ENCODE data around the gene GIMAP4. TPM values are rescaled to one million over a fixed set of nuclear protein-coding genes. Genes with fewer than 3 reads are reported as not detected.

GIMAP4 gene
- total and polyA plus RNA-seq, 12 donors, result 19.6 to 52.7 (median 34.2) TPM

GRCh38 chr7:150564566-150564965, 2.6 kb upstream of the GIMAP4 start:
- H3K27me3 ChIP-seq, result no peaks in the 10 kb centered on the region
- H3K36me3 ChIP-seq (replicated peaks in 1 of 2), result no peaks in the 10 kb centered on the region
- no peak for DNase-seq
- no peak overlapping the region for H3K27ac ChIP-seq
- no peaks in the 10 kb centered on the region for H3K9me3 ChIP-seq (replicated peaks in 1 of 3)
- H3K4me1 ChIP-seq (replicated peaks in 1 of 2), result no peaks in the 10 kb centered on the region
- WGBS, 4 donors, result 51 to 74% (median 70%) methylated on average over 3 of the region's 3 CpGs
- TF ChIP-seq, protein P1, sequence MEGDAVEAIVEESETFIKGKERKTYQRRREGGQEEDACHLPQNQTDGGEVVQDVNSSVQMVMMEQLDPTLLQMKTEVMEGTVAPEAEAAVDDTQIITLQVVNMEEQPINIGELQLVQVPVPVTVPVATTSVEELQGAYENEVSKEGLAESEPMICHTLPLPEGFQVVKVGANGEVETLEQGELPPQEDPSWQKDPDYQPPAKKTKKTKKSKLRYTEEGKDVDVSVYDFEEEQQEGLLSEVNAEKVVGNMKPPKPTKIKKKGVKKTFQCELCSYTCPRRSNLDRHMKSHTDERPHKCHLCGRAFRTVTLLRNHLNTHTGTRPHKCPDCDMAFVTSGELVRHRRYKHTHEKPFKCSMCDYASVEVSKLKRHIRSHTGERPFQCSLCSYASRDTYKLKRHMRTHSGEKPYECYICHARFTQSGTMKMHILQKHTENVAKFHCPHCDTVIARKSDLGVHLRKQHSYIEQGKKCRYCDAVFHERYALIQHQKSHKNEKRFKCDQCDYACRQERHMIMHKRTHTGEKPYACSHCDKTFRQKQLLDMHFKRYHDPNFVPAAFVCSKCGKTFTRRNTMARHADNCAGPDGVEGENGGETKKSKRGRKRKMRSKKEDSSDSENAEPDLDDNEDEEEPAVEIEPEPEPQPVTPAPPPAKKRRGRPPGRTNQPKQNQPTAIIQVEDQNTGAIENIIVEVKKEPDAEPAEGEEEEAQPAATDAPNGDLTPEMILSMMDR (IDR thresholded peaks at IDR 0.05), result no peak
- no peak for TF ChIP-seq POLR2A (IDR thresholded peaks at IDR 0.05)
- no peak overlapping the region for H3K4me3 ChIP-seq
- intact Hi-C loops (cut with DNase I), result no loop called here

- intact Hi-C loops (cut with DNase I), result no loop called here
- no peaks in the 10 kb centered on the region for H3K36me3 ChIP-seq (replicated peaks in 1 of 2)
- WGBS, 4 donors, result 77 to 87% (median 83%) methylated on average over 7 of the region's 7 CpGs
- H3K4me1 ChIP-seq (replicated peaks in 1 of 2), result no peaks in the 10 kb centered on the region
- TF ChIP-seq, protein P1 (IDR thresholded peaks at IDR 0.05), result no peak
- no peak for TF ChIP-seq POLR2A (IDR thresholded peaks at IDR 0.05)
- DNase-seq, result no peak
- H3K27ac ChIP-seq, result no peak overlapping the region
- no peaks in the 10 kb centered on the region for H3K27me3 ChIP-seq
- no peak overlapping the region for H3K4me3 ChIP-seq
- H3K9me3 ChIP-seq (replicated peaks in 1 of 3), result no peaks in the 10 kb centered on the region
Observed at GRCh38 chr7:150565239-150565638, 2.0 kb upstream of the GIMAP4 start.

GRCh38 chr7:150566123-150566522, 1.1 kb upstream of the GIMAP4 start:
- no peaks in the 10 kb centered on the region for H3K27me3 ChIP-seq
- no peaks in the 10 kb centered on the region for H3K9me3 ChIP-seq (replicated peaks in 1 of 3)
- no peaks in the 10 kb centered on the region for H3K4me1 ChIP-seq (replicated peaks in 1 of 2)
- H3K4me3 ChIP-seq, result no peak overlapping the region
- intact Hi-C loops (cut with DNase I), result no loop called here
- TF ChIP-seq, protein P1 (IDR thresholded peaks at IDR 0.05), result no peak
- no peak for TF ChIP-seq POLR2A (IDR thresholded peaks at IDR 0.05)
- no peak for DNase-seq
- H3K36me3 ChIP-seq (replicated peaks in 1 of 2), result no peaks in the 10 kb centered on the region
- no peak overlapping the region for H3K27ac ChIP-seq
- 40 to 72% (median 68%) methylated on average over 3 of the region's 3 CpGs for WGBS, 4 donors

- 67 to 97% (median 90%) methylated on average over 1 of the region's 1 CpG for WGBS, 4 donors
- Histone ChIP-seq H3K4me1 (replicated peaks in 1 of 2) (no peaks in the 10 kb centered on the region), H3K4me3 (no peak overlapping the region), H3K27ac (peak overlapping the region in 2 of 5 donors; percentile 3 to 22), H3K36me3 (replicated peaks in 1 of 2) (no peaks in the 10 kb centered on the region), H3K9me3 (replicated peaks in 1 of 3) (no peaks in the 10 kb centered on the region), H3K27me3 (no peaks in the 10 kb centered on the region)
- intact Hi-C loops (cut with DNase I), result no loop called here
- TF ChIP-seq, protein P1 (IDR thresholded peaks at IDR 0.05), result no peak
- TF ChIP-seq POLR2A (IDR thresholded peaks at IDR 0.05), result no peak
- no peak for DNase-seq
Observed at GRCh38 chr7:150566572-150566971, 618 bp upstream of the GIMAP4 start.

Measured in adrenal gland (tissue), 12 donors.